Measurements from ENCODE around the gene ELMOD1. TPM values are rescaled to one million over a fixed set of nuclear protein-coding genes. Genes with fewer than 3 reads are reported as not detected.

The ELMOD1 gene
- total RNA-seq, 1 donor from 2014 or later, result 0.16 TPM

DNA sequence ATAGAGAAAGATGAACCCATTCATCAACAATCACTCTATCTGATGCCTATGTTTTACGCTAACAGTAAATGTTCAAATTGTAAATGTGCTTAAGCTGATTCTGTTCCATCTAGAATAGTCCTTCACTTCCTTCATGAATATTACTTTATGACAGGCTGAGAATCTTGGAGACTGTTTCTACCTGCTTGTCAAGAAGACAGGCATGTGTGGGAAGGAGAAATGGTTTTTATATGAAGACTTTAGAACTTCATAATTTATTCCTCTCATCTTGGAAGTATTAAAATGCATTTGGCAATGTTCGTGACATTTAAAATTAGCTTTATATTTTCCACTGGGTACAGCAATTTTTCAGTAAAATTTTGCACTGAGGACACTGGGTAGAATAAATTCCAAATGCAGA lies 41.0 kb downstream of the ELMOD1 start:
- DNase-seq (ENCODE audit: low spot score), result no peak

DNA sequence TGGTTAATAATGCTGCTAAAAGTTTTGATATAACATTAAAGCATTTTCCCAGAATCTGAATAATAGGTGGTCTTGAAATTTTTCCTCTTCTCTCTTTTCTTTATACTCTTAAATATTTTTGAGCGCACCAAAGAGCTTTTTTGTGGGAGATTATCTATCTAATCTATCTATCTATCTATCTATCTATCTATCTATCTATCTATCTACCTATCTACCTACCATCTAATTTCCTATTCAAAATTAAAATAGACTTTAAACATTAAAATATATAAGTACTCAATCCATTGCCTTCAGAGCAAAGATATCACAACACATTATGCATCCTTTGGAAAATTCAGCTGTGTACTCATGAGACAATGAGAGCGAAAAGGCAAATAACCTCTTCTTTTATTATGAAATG lies 55.8 kb downstream of the ELMOD1 start:
- no peak for DNase-seq (ENCODE audit: low spot score)

DNA sequence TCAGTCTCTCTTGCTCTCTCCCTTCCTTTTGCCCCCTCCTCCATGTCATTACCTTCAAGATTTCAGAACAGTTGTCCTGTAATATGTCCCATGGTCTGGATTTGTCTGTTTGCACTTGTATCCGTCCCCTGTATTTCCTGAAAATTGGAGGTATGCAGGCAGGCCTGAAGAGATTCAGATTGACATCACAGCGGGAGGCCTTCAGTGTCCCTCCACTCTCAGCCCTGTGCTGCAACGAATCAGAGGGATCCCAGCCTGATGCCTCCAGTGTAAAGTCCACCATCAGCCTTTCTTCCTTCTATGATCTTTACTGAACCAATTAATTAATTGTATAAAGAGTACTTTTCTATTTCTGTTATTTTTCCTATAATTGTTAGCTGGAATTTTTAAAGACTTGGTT lies 57.3 kb downstream of the ELMOD1 start:
- DNase-seq (ENCODE audit: low spot score), result no peak

DNA sequence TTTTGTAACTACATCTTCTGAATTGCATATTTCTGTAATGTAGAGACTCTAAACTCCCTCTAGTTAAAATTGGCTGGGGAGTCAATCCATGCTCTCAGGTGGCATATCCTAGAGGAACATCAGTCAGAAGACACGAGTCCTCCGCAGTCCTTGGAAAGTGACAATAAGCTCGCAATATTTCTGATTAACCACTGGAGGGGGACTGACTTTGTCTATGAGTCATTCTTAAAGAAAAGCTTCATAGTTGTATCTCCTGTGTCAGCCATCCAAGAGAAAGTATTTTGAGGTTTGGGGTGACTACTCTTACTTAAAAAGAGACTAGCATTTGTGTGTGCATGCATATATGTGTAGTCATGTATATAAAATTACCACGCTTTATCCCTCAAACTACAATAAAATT lies 60.7 kb downstream of the ELMOD1 start:
- DNase-seq (ENCODE audit: low spot score), result no peak

DNA sequence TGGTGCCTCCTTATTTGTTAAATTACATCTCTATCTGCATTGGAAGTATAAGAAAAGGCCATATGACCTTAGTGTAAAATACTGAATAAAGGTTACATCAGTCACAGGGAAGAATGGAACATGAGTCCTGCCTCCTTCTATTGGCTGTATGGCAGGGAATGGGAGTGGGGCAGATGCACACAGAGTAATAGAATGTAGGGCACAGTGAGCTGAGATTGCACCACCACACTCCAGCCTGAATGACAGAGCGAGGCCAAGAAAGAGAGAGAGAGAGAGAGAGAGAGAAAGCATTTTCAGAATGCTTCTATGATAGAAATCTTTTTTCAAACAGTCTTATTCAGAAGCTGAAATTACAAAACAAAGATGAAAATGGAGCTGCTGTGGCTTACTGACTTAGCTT lies 62.1 kb downstream of the ELMOD1 start:
- DNase-seq (ENCODE audit: low spot score), result no peak

DNA sequence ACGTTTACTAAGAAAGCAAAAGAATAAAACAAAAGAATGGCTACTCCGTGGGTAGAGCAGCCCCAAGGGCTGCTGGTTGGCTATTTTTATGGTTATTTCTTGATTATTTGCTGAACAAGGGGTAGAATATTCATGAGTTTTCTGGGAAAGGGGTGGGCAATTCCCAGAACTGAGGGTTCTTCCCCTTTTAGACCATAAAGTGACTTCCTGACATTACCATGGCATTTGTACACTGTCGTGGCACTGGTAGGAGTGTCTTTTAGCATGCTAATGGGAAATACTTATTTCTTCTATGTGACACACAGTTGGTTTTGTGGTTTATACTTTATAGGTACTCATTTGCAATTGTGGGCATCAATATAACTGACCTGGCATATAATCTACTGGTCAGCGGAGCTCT lies 64.7 kb downstream of the ELMOD1 start:
- no peak for DNase-seq (ENCODE audit: low spot score)

DNA sequence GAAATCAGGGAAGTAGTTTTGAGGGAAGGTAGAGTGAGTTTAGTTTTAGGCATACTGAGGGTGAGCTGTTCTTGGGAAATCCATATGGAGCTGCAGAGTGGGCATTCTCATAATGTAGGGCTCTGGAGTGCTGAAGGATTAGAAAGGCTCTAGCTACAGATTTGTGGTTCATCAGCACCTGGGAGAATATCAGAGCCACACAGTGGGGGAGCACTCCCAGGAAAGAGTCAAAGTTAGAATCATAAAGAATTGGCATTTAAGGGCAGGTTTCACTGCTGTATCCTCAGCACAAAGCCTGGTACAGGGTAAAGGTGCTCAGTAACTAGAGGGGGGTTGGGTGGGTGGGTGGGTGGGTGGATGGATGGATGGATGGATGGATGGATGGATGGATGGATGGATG lies 68.4 kb downstream of the ELMOD1 start:
- no peak for DNase-seq (ENCODE audit: low spot score)

DNA sequence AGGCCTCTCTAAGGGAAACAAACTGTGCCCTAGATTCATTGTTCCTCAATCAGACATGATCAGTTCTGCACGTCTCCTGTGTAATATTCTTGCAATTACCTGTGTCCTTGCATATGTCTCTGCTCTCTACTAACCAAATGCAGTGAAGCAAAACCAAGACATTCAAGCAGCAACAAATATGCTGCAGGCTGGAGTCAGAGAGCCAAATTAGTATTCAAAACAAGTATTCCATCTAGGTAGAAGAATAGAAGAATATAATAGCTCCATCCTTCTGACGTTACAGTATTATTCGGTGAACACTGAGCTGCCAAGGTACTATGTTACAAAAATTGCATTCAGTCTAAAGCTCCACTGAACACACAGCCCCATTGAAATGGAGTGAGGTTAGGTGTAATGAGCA lies 69.1 kb downstream of the ELMOD1 start:
- no peak for DNase-seq (ENCODE audit: low spot score)

DNA sequence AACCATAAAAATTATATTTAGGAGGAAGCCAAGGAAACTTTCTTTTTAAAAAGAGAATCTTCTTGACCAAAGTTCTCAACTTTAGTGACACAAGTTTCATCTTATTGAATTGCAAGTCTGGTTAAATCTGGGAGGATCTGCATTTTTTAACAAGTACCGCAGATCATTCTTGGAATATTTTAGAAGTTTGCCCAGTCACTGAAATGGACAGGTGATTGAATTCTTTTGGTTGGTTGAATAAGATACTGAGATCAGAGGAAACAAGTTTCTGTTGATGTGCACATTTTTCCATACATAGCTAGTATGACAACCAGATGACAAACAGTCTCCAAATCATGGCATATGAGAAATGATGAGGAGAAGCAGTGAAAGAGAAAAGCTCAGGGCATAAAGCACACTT lies 70.7 kb downstream of the ELMOD1 start:
- DNase-seq (ENCODE audit: low spot score), result no peak

DNA sequence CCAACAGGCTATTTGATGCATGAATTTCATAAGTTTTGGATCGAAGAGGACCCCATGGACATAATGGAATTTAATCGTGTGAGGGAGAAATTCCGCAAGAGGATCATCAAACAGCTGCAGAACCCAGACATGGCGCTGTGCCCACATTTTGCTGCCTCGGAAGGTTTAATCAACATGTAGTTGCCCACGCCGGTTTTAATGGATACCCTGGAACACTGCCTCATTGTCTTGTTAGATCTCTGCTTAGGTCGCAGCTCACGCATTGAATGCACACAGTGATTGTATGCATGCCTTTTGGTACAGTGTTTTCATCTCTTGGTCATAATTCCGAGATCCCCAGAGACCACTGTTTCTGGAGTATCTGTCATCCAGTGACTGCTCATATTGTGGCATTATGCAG lies 74.1 kb downstream of the ELMOD1 start:
- DNase-seq (ENCODE audit: low spot score), result no peak

DNA sequence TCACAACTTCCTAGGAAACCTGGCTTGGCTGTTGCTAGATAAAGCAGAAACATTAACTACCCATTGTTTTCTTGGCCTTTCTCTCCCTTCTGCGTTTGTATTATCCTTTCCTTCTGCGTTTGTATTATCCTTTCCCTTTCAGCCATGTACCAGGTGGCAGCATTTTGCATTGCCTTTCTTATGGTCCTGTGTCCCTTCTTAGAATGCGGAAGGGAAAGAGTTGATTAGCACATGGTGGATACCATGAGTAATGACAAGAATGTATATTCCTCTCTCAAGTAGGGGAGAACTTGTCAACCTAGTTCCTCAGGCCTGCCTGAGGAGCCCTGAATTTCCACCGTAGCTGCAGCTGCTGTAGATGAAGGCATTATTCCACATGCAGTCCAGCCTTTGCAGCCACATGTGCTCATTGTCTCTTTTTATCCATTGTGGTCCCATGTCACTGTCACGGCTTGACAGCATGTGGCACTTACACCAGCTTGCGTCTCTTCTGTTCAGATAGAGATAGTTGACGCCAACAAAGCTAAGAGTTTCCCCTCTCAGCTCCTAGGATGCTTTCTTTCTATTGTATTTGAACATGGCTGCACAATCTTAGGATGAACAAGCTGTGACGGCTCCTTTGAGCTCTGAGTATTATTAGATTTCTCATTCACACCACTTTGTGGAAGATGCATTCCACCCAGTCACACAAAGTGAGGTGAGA lies 76.1 kb downstream of the ELMOD1 start:
- DNase-seq (ENCODE audit: low spot score), result no peak

DNA sequence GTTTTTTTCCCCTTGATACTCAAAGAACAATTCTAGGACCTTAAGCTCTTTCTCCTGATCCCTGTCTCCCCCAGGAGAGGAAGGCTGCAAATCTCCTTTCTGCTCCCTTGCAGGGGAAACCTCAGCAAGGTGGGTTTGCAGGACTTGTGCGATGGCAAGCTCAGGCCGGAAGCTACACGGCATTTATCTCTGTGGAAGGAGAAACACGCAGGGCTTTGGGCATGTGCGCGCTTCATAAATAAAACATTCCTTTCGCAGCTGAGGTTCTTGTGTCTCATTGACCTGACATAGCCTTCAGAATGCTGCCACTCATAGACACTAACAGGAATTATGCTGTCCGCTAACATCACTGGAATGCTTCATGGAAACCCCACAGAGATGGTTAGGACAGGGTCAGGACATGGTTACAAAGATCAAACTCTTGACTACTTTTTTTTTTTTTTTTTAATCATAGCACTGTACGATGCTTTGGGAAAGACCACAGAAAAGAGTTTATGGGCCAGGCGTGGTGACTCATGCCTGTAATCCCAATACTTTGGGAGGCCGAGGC lies 78.3 kb downstream of the ELMOD1 start:
- no peak for DNase-seq (ENCODE audit: low spot score)

DNA sequence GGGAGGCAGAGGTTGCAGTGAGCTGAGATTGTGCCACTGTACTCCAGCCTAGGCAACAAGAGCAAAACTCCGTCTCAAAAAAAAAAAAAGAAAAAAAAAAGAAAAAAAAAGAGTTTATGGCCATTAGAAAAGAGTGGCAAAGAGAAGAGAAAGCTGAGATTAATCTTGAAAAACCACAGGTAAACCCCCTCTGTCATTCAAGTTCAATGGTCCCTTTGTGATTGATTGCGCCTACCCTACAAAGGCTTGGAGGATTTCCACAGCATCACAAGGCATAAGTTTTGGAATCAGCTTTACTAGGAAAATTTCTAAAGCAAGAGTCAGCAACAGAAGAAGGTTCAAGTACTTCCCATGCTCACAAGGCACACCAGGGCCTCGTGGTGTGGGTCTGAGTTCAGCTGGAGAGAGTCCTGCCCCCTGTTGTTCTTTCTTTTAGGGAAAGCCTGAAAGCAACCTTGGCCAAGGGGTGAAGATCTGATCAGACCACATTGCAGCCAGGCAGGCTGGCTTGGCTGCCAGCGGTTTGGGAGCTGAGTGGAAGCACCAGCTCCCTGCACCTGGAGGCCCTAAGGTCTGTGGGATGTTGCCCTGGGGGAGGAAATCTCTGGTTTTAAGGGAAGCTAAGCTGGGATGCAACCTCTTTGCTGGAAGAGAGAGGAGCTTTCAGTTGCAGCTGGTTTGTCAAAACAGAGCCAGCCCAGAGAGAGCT lies 79.1 kb downstream of the ELMOD1 start:
- DNase-seq (ENCODE audit: low spot score), result no peak

DNA sequence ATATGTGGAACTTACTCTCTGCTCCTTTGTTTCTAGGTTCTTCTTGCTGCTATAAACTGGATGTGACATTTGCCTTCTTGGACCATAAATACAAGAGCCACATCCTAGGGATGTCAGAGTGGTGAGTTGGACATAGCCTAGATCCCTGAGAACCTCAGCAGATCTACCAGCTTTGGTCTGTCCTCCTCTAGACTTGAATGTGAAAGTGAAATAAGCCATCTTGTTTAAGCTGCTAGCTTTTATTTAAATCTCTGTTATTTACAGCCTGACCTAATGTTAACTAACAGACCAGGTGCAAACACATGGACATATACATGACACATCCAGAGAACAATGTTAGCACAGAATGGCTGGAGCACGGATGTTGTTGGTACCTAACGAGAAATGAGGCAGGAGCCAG lies 85.0 kb downstream of the ELMOD1 start:
- DNase-seq (ENCODE audit: low spot score), result no peak

DNA sequence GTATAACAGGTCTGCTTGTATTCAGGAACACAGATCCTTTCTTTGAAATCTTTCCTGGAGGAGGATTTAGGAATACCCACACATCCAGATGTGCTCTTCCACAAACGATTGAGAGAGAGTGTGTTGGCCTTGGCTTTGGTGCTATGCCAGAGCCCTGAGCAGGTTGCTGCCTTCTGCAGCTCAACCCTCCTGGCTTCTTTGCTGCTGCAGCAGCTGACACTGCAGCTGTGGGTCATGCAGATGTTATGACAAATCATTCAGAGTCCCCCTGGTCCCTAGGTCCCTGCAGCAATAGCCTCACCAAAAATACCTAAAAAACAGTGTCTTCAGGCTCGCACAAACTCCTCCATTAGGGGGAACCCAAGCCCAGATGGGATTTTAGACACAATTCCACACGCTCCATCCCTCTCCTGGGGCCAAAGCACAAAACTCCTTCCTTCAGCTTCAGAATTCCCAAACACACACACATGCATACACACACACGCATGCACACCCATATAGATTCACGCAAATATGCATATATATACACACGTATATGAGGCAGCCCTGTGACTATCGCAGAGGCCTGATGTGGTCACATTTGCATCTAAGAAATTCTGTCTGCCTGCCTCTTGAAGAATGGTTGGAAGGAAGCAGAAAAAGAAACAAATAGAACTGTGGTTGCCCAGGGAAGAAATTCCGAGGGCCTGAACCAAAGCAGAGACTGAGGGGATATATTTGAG lies 85.5 kb downstream of the ELMOD1 start:
- DNase-seq (ENCODE audit: low spot score), result no peak

DNA sequence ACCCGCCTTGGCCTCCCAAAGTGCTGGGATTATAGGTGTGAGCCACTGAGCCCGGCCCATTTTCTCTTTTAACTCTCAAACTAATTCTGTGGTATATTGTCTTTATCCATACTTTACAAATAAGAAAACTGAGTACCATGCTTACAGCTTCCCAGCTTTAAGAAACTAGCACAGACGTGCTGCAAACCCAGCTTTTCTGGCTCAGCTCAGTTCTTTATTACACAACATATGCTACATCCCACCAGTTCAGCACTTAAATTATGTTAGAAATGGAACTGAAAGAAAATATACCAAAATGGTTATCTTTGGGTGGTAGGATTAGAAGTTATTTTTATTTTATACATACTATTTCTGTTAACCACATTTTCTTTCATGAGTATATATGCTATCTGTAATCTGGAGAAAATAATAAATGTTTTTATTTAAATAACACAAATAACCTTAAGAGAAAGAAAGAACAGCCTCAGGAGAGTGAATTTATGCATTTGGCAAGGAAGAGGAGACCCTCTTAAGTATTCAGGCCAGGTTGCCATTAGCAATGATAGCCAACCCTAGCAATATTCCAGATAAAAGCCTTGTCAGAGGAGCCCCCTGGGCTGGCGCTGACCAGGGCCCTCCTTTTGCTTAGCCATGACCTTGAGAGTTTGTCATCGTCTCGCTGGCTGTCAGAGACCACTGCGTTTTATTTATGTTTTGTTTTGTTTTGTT lies 87.1 kb downstream of the ELMOD1 start:
- DNase-seq (ENCODE audit: low spot score), result no peak

DNA sequence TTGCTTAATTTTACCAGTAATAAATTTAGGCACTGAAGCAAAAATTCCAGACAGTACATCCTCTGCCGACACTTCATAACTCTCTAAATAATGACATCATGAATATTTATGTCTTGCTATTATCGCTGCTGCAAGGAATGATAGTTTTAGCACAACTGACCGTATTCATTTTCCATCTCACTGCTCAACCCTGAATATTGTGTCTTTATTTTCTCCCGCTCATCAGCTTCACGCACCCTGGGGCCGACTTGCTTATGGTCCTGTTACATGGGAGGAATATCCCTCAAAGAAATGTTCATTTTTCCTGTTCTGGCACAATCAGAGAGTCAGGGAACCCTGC lies 87.7 kb downstream of the ELMOD1 start:
- no peak for DNase-seq (ENCODE audit: low spot score)

DNA sequence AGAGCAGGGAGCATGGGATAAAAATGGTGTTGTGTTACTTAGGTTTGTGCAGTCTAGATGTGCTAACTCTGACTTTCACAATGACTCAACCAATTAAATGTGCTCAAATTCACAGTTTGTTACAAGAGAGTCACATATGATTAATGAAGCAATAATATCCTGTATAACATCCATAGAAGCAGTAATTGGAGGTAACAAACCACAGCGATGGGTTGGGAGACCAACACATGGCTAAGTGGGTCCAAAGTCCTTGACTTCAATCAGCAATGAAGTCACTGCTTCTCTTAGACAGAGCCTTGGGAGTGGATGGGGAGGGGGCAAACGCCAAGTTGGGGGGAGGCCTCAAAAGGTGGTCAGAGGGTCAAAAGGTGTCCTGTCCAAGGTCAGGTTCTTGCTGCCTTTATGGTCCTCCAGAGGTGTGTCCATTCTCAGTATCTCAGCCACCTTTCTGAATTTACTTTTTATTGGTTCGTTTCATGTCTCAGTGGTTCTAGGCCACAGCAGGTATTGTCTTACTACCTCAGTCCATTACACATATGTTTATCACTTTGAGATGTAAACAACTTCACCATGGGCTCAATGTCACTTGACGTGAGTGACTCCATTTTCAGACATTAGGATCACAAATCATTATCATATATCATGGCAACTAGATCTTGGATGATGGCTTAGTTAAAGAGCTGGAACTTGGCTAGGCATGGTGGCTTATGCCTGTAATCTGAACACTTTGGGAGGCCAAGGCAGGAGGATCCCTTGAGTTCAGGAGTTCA lies 88.5 kb downstream of the ELMOD1 start:
- DNase-seq (ENCODE audit: low spot score), result no peak

DNA sequence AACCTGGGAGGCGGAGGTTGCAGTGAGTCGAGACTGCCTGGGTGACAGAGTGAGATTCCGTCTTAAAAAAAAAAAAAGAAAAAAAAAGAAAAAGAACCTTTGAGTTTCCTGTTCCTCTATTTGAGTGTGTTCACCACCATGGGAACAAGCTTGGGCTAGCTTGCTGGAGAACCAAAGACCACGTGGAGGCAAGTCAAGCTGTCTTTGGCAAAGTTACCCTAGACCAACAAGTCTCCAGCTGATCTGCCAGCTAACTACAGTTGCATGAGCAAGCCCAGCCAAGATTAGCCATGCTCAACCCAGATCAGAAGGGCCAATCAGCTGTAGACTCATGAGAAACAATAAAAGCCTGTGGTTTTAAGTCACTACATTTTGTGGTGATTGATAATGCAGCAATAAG lies 91.2 kb downstream of the ELMOD1 start:
- no peak for DNase-seq (ENCODE audit: low spot score)

DNA sequence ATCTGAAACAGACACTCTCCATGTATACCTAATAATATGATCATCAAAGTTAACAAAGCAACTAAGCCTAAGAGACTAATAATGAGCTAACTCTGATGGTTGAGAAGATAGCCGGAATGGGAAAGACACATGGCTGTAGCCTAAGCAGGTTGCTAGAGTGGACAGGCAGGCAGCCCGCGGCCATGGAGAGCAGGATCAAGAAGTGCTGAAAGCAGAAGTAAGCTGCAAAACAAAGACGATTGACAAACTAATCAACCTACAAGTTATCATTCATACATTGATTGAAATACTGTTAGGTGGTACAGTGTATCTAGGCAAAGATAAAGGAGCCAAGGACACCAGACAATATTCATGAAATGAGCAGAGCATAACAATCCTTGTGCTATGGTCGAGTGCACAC lies 91.6 kb downstream of the ELMOD1 start:
- DNase-seq (ENCODE audit: low spot score), result no peak

DNA sequence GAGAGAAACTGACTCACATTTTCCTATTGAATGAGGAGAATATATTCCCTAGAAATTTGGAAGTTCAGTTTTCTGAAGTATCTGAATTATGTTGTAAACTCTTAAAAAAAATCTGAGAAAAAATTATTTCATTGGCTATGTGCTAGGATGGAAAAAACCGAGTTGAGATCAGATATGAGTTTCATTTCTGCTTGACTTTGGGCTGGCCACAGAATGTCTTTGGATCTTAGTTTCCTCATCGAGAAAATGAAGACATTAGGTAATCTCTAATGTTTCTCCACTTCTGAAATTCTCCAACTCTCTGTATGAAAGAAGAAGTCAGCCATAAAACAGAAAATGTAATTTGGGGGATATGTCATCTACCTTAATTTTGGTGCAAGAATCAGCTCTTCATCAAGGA lies 92.1 kb downstream of the ELMOD1 start:
- DNase-seq (ENCODE audit: low spot score), result no peak

All from mesenteric fat pad (tissue), 1 donor.